ACC112 (cell line): ENCODE measurements around the gene DRC7.

ENCODE experiments used
- H2AFZ ChIP-seq: fragments of 200-600 bp; sonication (generic); one replicate; pipeline ENCODE4 v1.6.0; 2017; ENCODE audit warnings: antibody characterized with exemption, low read length; ENCODE audit not compliant: unreplicated experiment
- H3K27ac ChIP-seq: fragments of 200-600 bp; sonication (generic); 2 replicates; pipeline ENCODE4 v1.5.1; 2014; ENCODE audit warnings: low read depth, mild to moderate bottlenecking, antibody characterized with exemption, low read length, moderate library complexity
- H3K27me3 ChIP-seq: fragments of 200-600 bp; sonication (generic); 2 replicates; pipeline ENCODE4 v1.6.1; 2014; ENCODE audit warnings: mild to moderate bottlenecking, antibody characterized with exemption, low read length, moderate library complexity, mixed read lengths; ENCODE audit not compliant: insufficient read depth
- H3K36me3 ChIP-seq: fragments of 200-600 bp; sonication (generic); 2 replicates; pipeline ENCODE4 v1.6.1; 2016; ENCODE audit warnings: mild to moderate bottlenecking, antibody characterized with exemption, low read length, moderate library complexity, mixed read lengths; ENCODE audit not compliant: insufficient read depth
- H3K4me1 ChIP-seq: fragments of 200-600 bp; sonication (generic); one replicate; pipeline ENCODE4 v1.6.1; 2016; ENCODE audit warnings: low read length, mixed read lengths; ENCODE audit not compliant: insufficient read depth, unreplicated experiment, control insufficient read depth
- H3K4me3 ChIP-seq: fragments of 200-600 bp; sonication (generic); 2 replicates; pipeline ENCODE4 v1.5.1; 2014; ENCODE audit warnings: mild to moderate bottlenecking, low read depth, low read length
- H3K79me2 ChIP-seq: fragments of 200-600 bp; sonication (generic); one replicate; pipeline ENCODE4 v1.6.0; 2016; ENCODE audit warnings: low read length; ENCODE audit not compliant: control insufficient read depth, unreplicated experiment, insufficient read depth

The DRC7 gene

DNA sequence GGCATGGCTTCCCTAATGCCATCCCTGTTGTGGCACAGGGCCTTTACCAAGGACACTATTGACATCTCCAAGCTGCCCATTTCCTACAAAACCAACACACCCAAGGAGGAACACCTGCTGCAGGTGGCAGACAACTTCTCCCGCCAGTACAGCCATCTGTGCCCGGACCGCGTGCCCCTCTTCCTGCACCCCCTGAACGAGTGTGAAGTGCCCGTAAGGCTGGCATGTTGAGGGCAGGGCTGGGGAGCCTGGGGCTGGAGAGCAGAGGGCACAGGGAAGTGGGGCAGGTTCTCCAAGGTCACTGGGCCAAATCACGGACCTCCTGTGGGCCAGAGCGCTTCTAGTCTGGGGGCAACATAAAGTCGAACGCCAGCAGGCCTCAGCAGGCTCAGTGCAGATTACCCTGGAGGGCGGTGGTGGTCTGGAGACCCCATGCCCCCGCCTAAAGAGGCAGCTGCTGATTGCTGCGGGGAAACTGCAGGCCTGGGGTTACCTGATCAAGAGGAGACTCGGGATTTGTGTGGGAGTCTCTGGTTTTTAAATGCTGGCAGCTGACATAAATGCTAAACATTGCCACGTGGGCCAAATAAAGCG, 4.3 kb downstream of the DRC7 start:
- Histone ChIP-seq H3K4me3 (no peak overlapping the region), H3K4me1 (no peaks in the 10 kb centered on the region), H3K79me2 (no peaks in the 10 kb centered on the region), H2AFZ (no peak overlapping the region), H3K27me3 (no peaks in the 10 kb centered on the region), H3K36me3 (no peaks in the 10 kb centered on the region), H3K27ac (no peak overlapping the region)

DNA sequence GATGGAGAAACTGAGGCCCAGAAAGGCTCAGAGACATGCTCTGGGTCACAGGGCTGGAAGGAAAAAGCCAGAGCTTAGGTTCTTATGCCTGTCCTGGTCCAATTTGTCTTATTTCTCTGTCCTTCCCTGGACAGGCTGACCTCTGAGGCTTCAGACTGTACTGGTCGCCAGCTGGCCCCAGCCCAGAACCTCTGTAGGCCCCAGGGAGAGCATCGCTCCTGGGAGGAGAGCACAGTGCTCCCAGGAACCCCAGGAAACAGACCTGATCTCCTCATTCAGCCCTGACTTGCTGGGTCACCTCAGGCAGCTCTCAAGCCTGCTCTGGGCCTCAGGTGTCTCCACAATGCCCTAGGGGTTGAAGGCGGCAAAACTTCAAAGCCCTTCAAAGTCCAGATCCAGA, 4.9 kb downstream of the DRC7 start:
- no peak overlapping the region for H3K4me3 ChIP-seq
- no peak overlapping the region for H2AFZ ChIP-seq
- no peak overlapping the region for H3K27ac ChIP-seq
- H3K4me1 ChIP-seq: no peaks in the 10 kb centered on the region
- H3K27me3 ChIP-seq: no peaks in the 10 kb centered on the region
- no peaks in the 10 kb centered on the region for H3K36me3 ChIP-seq
- no peaks in the 10 kb centered on the region for H3K79me2 ChIP-seq

DNA sequence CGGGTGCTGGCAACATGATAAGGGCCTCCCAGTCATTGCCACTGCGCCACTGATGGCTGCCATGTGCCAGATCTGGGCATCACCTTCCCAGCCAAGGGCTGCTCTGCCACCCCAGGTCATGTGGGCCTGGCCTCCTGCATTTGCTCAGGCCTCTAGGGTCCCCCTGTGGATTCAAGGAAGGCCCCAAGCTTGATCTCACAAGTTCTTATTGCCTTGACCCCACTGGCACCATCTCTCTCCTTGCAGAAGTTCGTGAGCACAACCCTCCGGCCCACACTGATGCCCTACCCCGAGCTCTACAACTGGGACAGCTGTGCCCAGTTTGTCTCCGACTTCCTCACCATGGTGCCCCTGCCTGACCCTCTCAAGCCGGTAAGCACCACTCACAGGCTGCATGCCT, 5.3 kb downstream of the DRC7 start:
- H3K36me3 ChIP-seq: no peaks in the 10 kb centered on the region
- no peak overlapping the region for H2AFZ ChIP-seq
- no peaks in the 10 kb centered on the region for H3K27me3 ChIP-seq
- no peaks in the 10 kb centered on the region for H3K79me2 ChIP-seq
- no peak overlapping the region for H3K4me3 ChIP-seq
- H3K27ac ChIP-seq: no peak overlapping the region
- no peaks in the 10 kb centered on the region for H3K4me1 ChIP-seq

DNA sequence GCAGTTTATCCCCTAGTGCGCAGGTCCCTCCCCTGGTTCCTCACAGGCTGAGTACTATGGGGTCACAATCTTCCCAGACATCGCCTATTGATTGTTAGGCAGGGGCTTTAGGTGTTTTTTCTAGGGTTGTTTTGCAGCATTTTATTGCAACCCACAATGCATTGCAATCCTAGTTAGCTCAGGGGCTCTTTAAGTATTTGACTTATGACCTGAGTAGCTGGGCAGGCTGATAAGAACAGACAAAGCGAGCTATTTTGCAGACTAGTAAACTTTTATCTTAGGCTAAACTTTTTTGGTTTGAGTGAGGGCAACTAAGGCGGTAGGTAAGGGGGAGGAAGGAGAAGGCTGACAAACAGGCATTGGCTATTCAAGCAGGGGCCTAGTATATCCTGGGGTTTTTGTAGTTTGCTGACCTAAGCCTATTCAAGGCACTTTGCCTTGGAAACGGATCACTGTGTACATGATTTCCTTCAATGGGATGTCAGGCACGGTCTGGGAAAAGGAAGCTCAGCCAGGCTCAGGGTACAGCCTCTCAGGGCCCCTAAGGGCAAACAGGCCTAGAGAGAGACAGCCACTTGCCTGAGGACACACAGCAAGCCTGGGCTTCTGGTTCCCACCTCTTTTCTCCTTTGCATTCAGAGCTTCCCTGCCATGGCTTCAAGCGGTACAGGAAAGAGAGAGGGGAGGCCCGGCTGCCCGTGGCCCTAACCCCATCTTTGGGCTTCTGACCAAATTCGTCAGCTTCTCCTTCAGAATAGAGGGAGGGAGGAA, 6.4 kb downstream of the DRC7 start:
- Histone ChIP-seq H3K4me3 (no peak overlapping the region), H3K27ac (no peak overlapping the region), H3K79me2 (no peaks in the 10 kb centered on the region), H3K36me3 (no peaks in the 10 kb centered on the region), H3K27me3 (peaks cover 5% of the 10 kb centered on the region), H3K4me1 (no peaks in the 10 kb centered on the region), H2AFZ (no peak overlapping the region)

DNA sequence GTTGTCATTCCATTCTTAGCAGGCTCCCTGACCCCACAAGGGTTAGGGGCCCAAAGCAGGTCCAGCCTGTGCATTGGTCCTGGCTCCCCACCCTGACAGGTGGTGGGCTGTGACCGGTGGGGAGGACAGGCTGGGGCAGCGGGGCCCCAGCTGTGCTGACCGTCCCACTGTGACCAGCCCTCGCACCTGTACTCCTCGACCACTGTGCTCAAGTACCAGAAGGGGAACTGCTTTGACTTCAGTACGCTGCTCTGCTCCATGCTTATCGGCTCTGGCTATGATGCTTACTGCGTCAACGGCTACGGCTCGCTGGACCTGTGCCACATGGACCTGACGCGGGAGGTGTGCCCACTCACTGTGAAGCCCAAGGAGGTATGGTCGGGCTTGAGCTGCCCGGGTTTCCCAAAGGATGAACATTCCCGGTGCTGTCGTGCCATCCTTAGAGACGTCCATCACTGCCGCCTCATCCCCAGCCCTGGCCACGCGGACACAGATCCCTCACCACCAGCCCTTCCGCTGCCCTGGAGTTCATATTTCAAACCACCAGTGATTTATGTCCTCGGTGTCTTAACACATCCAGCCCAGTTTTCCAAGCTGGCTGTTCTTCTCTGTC, 7.3 kb downstream of the DRC7 start:
- no peaks in the 10 kb centered on the region for H3K4me1 ChIP-seq
- H2AFZ ChIP-seq: no peak overlapping the region
- no peaks in the 10 kb centered on the region for H3K36me3 ChIP-seq
- H3K79me2 ChIP-seq: no peaks in the 10 kb centered on the region
- H3K27me3 ChIP-seq: peaks cover 6% of the 10 kb centered on the region
- no peak overlapping the region for H3K4me3 ChIP-seq
- H3K27ac ChIP-seq: no peak overlapping the region

DNA sequence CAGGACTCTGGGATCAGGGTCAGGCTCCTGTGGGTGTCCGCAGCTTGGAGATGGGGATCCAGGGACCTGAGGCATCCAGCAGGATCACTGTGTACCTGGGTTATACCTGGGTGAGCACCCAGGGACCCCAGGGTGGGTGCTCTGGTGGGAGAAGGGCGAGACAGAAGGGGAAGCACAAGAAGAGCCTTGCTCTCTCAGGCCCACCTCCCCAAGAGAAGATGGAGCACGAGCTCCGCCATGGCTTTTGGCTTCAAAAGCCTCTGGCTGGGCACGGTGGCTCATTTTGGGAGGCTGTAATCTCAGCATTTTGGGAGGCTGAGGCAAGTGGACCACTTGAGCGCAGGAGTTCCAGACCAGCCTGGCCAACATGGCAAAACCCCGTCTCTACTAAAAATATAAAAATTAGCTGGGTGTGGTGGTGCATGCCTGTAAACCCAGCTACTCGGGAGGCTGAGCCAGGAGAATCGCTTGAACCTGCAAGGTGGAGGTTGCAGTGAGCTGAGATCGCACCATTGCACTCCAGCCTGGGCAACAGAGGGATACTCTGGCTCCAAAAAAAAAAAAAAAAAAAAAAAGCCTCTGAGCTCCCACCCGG, 8.9 kb downstream of the DRC7 start:
- Histone ChIP-seq H3K27ac (no peak overlapping the region), H3K4me1 (no peaks in the 10 kb centered on the region), H3K27me3 (peaks cover 22% of the 10 kb centered on the region), H3K79me2 (no peaks in the 10 kb centered on the region), H3K4me3 (no peak overlapping the region), H3K36me3 (no peaks in the 10 kb centered on the region), H2AFZ (no peak overlapping the region)

DNA sequence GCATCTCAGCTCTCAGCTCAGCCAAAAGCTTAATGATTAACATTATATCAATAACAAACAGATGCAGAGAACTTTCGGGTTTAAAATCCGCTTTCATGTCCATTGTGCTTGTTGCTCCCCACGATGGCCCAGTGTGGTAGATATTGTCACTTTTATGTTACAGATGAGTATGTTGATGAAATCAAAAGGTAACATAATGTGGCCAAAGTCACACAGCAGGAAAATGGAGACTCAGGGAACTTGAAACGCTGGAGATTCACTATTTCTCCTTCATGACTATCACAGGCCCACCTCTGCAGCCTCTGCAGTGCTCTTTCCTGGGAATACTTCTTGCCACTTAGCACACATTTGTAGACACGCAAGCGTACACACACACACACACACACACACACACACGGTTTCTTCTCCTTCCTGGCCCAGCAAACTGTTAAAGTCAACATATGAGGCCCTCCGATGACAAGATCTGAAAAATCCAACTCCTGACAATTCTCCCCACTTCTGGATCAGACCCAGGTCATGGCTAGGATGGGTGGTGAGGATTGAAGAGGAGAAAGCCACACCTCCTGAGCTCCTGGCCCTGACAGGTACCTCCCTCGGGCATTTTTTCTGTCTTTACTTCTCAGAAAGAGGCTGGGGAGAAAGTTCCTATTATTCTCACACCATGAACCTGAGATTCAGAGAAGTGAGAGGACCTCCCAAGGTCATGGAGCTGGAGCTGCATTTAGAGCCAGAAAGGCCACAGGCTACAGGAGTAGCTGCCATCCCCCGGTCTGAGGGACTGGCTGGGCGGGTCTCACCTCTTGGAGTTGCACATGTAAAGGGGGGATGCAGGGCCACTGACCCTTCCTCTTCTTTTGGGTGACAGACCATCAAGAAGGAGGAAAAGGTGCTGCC, 9.7 kb downstream of the DRC7 start:
- Histone ChIP-seq H3K27ac (no peak overlapping the region), H3K79me2 (no peaks in the 10 kb centered on the region), H3K36me3 (no peaks in the 10 kb centered on the region), H3K4me3 (no peak overlapping the region), H3K27me3 (peaks cover 26% of the 10 kb centered on the region), H2AFZ (no peak overlapping the region), H3K4me1 (no peaks in the 10 kb centered on the region)

DNA sequence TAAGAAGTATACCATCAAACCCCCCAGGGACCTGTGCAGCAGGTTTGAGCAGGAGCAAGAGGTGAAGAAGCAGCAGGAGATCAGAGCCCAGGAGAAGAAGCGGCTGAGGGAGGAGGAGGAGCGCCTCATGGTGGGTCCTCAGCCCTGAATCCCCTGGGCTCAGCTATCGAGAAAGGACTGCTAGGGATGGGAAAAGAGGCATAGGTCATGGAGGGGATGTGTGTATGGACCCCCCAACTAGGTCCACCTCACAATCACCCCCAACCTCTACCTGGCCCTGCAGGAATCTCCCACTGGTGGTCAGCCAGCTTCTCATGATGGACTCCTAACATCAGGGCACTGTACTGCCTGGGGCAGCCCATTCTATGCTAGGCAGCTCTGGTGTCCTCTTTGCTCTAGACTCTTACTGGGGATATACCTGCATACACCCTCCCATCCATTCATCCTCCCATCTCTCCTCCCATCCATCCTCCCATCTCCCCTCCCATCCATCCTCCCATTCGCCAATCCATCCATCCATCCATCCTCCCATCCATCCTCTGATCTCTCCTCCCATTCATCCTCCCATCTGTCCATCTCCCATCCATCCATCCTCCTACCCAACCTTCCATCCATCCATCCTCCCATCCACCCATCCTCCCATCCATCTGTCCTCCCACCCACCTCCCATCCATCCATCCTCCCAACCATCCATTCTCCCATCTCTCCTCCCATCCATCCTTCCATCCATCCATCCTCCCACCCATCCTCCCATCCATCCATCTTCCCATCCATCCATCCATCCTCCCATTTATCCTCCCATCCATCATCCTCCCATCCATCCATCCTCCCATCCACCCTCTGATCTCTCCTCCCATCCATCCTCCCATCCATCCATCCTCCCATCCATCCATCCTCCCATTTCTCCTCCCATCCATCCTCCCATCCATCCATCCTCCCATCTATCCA, 10.6 kb downstream of the DRC7 start:
- Histone ChIP-seq H3K36me3 (no peaks in the 10 kb centered on the region), H3K27me3 (peaks cover 35% of the 10 kb centered on the region), H3K27ac (no peak overlapping the region), H2AFZ (no peak overlapping the region), H3K79me2 (no peaks in the 10 kb centered on the region), H3K4me3 (no peak overlapping the region), H3K4me1 (no peaks in the 10 kb centered on the region)

DNA sequence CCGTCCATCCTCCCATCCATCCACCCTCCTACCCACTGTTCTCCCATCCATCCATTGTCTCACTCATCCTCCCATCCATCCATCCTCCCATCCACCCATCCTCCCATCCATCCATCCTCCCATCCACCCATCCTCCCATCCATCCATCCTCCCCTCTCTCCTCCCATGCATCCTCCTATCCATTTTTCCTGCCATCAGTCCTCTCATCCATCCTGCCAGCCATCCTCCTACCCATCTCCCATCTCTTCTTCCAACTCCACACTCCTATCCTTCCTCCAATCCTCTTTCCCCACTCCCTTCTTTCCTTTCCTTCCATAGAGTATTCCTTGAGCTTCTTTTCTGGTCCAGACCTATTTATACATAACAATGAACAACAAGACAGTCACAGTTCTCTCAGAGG, 12.1 kb downstream of the DRC7 start:
- Histone ChIP-seq H3K79me2 (no peaks in the 10 kb centered on the region), H2AFZ (no peak overlapping the region), H3K4me1 (no peaks in the 10 kb centered on the region), H3K27me3 (peaks cover 43% of the 10 kb centered on the region), H3K36me3 (no peaks in the 10 kb centered on the region), H3K27ac (no peak overlapping the region), H3K4me3 (no peak overlapping the region)
